A549 (cell line): ENCODE results near the gene JRKL. TPM values are rescaled to one million over a fixed set of nuclear protein-coding genes. Genes with fewer than 3 reads are reported as not detected.
"Not testable (repeated sequence)": the region's sequence is repeated elsewhere in the genome, so short reads cannot be mapped to it uniquely, and the experiment has no call there.

Source experiments
- ATAC-seq, 2 experiments: fragments of 200-7000 bp in 1 of 2; fragments of >200 bp in 1 of 2; cut with Nextera tagmentation in 1 of 2; cut with Tn5 transposase in 1 of 2; 3 replicates each; pipeline versions ENCODE4 v1.8.0 to v1.9.1; 2018 to 2020; ENCODE audit warnings: mild to moderate bottlenecking in 1 of 2, moderate library complexity in 1 of 2
- CTCF ChIA-PET: fragments of 300-600 bp; sonication (Branson Sonifier 250); formaldehyde crosslinking; extraction: SDS; loops from one replicate; lab custom pipeline; 2021; ENCODE audit warnings: antibody characterized with exemption, inconsistent platforms; lab: Yijun Ruan, JAX
- POLR2A ChIA-PET: fragments of 350-600 bp; formaldehyde crosslinking; extraction: SDS; loops from one replicate; lab custom pipeline; 2021; ENCODE audit warnings: antibody characterized with exemption, inconsistent platforms; lab: Yijun Ruan, JAX
- DNase-seq, 2 experiments: peaks; one replicate each; pipeline versions ENCODE4 v3.0.0 to v3.0.0-alpha.2; 2011 to 2016; ENCODE audit warnings: low read depth in 1 of 2, low spot score in 1 of 2
- FAIRE-seq: peaks from 2 replicates; lab custom pipeline; 2011; peaks lifted over from hg19 to GRCh38; lab: Jason Lieb, UNC
- H3K27ac ChIP-seq, 2 experiments: fragments of >200 bp; sonication (Bioruptor Twin); formaldehyde crosslinking; 3 replicates each; pipeline ENCODE4 v1.5.1; 2016 to 2017
- H3K4me1 ChIP-seq: fragments of >200 bp; sonication (Bioruptor Twin); formaldehyde crosslinking; 3 replicates; pipeline ENCODE4 v1.6.1; 2016
- H3K4me2 ChIP-seq: fragments of >200 bp; sonication (Bioruptor Twin); formaldehyde crosslinking; 3 replicates; pipeline ENCODE4 v1.6.1; 2016
- H3K4me3 ChIP-seq: fragments of >200 bp; sonication (Bioruptor Twin); formaldehyde crosslinking; 3 replicates; pipeline ENCODE4 v1.5.1; 2016
- H3K9me3 ChIP-seq: fragments of >200 bp; sonication (Bioruptor Twin); formaldehyde crosslinking; 3 replicates; pipeline ENCODE4 v1.6.1; 2016
- ATOH8 ChIP-seq: fragments of 250-450 bp; sonication (Bioruptor Pico); IDR thresholded peaks from 2 replicates; pipeline ENCODE4 v1.5.0; 2020; ENCODE audit warnings: low read depth, mild to moderate bottlenecking, moderate library complexity
- CBX8 ChIP-seq: fragments of 200-600 bp; sonication (generic); IDR thresholded peaks from 2 replicates; pipeline ENCODE4 v1.6.1; 2016
- ESRRA ChIP-seq: fragments of 150-350 bp; IDR thresholded peaks from 2 replicates; pipeline ENCODE4 v1.6.1; 2014; ENCODE audit warnings: mild to moderate bottlenecking, low read length, borderline replicate concordance
- FOSL2 ChIP-seq, 2 experiments: fragments of 450-650 bp in 1 of 2; fragments of >200 bp in 1 of 2; sonication (Bioruptor Twin) in 1 of 2; formaldehyde crosslinking; IDR thresholded peaks; 2 replicates each; pipeline versions ENCODE4 v1.5.0 to v1.6.1; 2016 to 2020; ENCODE audit warnings: mild to moderate bottlenecking in 1 of 2, moderate library complexity in 1 of 2
- GATA3 ChIP-seq: IDR thresholded peaks from 2 replicates; pipeline ENCODE4 v1.6.1; 2012; ENCODE audit warnings: borderline replicate concordance
- HES2 ChIP-seq: fragments of >200 bp; sonication (Bioruptor Twin); formaldehyde crosslinking; IDR thresholded peaks from 2 replicates; pipeline ENCODE4 v1.6.1; 2016
- HEYL ChIP-seq: fragments of 250-450 bp; sonication (Bioruptor Pico); IDR thresholded peaks from 2 replicates; pipeline ENCODE4 v1.8.0; 2021; ENCODE audit warnings: mild to moderate bottlenecking, moderate library complexity
- HMGXB4 ChIP-seq: fragments of 250-450 bp; sonication (Bioruptor Pico); IDR thresholded peaks from 2 replicates; pipeline ENCODE4 v1.5.0; 2021; ENCODE audit warnings: mild to moderate bottlenecking, moderate library complexity, borderline replicate concordance
- HOXB5 ChIP-seq: fragments of 250-450 bp; sonication (Bioruptor Pico); IDR thresholded peaks from 2 replicates; pipeline ENCODE4 v1.5.0; 2020; ENCODE audit warnings: mild to moderate bottlenecking, moderate library complexity
- JUNB ChIP-seq: fragments of >200 bp; sonication (Bioruptor Twin); formaldehyde crosslinking; IDR thresholded peaks from 2 replicates; pipeline ENCODE4 v1.6.1; 2016
- KDM1A ChIP-seq: fragments of 200-600 bp; sonication (generic); IDR thresholded peaks from 2 replicates; pipeline ENCODE4 v1.6.1; 2016; ENCODE audit warnings: low read depth, mild to moderate bottlenecking
- KDM5A ChIP-seq: fragments of 200-600 bp; sonication (generic); IDR thresholded peaks from 2 replicates; pipeline ENCODE4 v1.6.1; 2016; ENCODE audit warnings: antibody characterized with exemption, mild to moderate bottlenecking
- MAX ChIP-seq: IDR thresholded peaks from 2 replicates; pipeline ENCODE4 v1.6.1; 2012
- NFE2L2 ChIP-seq: fragments of 150-350 bp; conservative IDR thresholded peaks from 2 replicates; pipeline ENCODE4 v1.6.1; 2014; ENCODE audit warnings: low read length
- NPAS2 ChIP-seq: fragments of 250-450 bp; sonication (Bioruptor Pico); IDR thresholded peaks from 2 replicates; pipeline ENCODE4 v1.8.0; 2022; ENCODE audit warnings: mild to moderate bottlenecking, moderate library complexity, borderline replicate concordance
- PBX3 ChIP-seq: IDR thresholded peaks from 2 replicates; pipeline ENCODE4 v1.6.1; 2012
- POLR2AphosphoS2 ChIP-seq: conservative IDR thresholded peaks from 2 replicates; pipeline ENCODE4 v1.6.1; 2012; ENCODE audit warnings: low read length, improper control_type of control experiment, inconsistent platforms
- RARB ChIP-seq: fragments of 250-450 bp; sonication (Bioruptor Pico); IDR thresholded peaks from 2 replicates; pipeline ENCODE4 v1.8.0; 2021; ENCODE audit warnings: mild to moderate bottlenecking, moderate library complexity
- RNF2 ChIP-seq: fragments of 200-600 bp; sonication (generic); IDR thresholded peaks from 2 replicates; pipeline ENCODE4 v1.6.1; 2016; ENCODE audit warnings: low read depth, mild to moderate bottlenecking, antibody characterized with exemption, moderate library complexity, borderline replicate concordance
- ZC3H11A ChIP-seq: fragments of 450-650 bp; IDR thresholded peaks from 2 replicates; pipeline ENCODE4 v1.6.1; 2014; ENCODE audit warnings: antibody characterized with exemption, mild to moderate bottlenecking
- ZNF302 ChIP-seq: fragments of 250-450 bp; sonication (Bioruptor Pico); IDR thresholded peaks from 2 replicates; pipeline ENCODE4 v1.9.0; 2021; ENCODE audit warnings: inconsistent platforms, mild to moderate bottlenecking, moderate library complexity
- WGBS: methylation state at CpG from one replicate; pipeline ENCODE4 v1.1.6; 2017; ENCODE audit errors: missing lambda C conversion rate; 5-methylcytosine and 5-hydroxymethylcytosine counted together
- polyA plus RNA-seq, 4 experiments: library from polyadenylated mRNA; depleted of rRNA in 3 of 4; stranded (reverse); fragments of >200 nt; fragmentation: RNase III in 1 of 4; extraction: RNeasy Plus Mini Kit Qiagen cat#74134 plus additional on column Dnase treatment in 1 of 4; gene quantifications; 2 replicates in 3 of 4; 3 replicates in 1 of 4; pipeline ENCODE4 v1.2.3, GENCODE V29; 2011 to 2017
- small RNA-seq, 6 experiments: library from RNA; depleted of rRNA; stranded (forward); fragments of <200 nt; gene quantifications; one replicate each; pipeline ENCODE3, GENCODE V24; 2012

Gene JRKL
- polyA plus RNA-seq, 2 of the 4 experiments (the other 2 are of a cell fraction) = 9.7 to 10.4 TPM

GRCh38 chr11:96424693-96425092, 34.9 kb downstream of the JRKL start:
- Histone ChIP-seq H3K9me3 (no peaks in the 10 kb centered on the region), H3K4me3 (no peak overlapping the region), H3K4me1 (no peaks in the 10 kb centered on the region), H3K4me2 (no peak overlapping the region), H3K27ac (no peak overlapping the region)
- DNase-seq = no peak
- FAIRE-seq = no peak
- ChIA-PET CTCF (interaction anchor here (0.9 to 2.6 kb wide), 2 partner anchors 200 to 589 kb away, joined by 3 to 11 read pairs; no protein-coding TSS in a partner anchor), POLR2A (no interaction called here)
- ATAC-seq = no peak
- WGBS = 9% methylated on average over 2 of the region's 2 CpGs
- no peak; the same call in 1 of the 2 replicates for TF ChIP-seq FOSL2 (IDR thresholded peaks at IDR 0.05)
- TF ChIP-seq FOSL2 (CRISPR knock-in tag; IDR thresholded peaks at IDR 0.05) = peak; percentile 43; the same call in 1 of the 2 replicates
- no peak for TF ChIP-seq ATOH8 (CRISPR knock-in tag)

GRCh38 chr11:96430668-96431067, 40.9 kb downstream of the JRKL start:
- TF ChIP-seq HOXB5 (no peak), HMGXB4 (CRISPR knock-in tag) (no peak), HEYL (CRISPR knock-in tag) (no peak), NFE2L2 (no peak), RNF2 (no peak), POLR2AphosphoS2 (no peak), HES2 (no peak), ESRRA (no peak), CBX8 (no peak), RARB (no peak), ZNF302 (CRISPR knock-in tag) (no peak), KDM5A (no peak), MAX (no peak), KDM1A (no peak), NPAS2 (CRISPR knock-in tag) (no peak), JUNB (no peak), PBX3 (no peak), GATA3 (no peak), ZC3H11A (no peak)
- CTCF ChIA-PET = no interaction called here
- 26% methylated on average over 3 of the region's 3 CpGs for WGBS

GRCh38 chr11:96432654-96433053, 42.8 kb downstream of the JRKL start:
- CTCF ChIA-PET, H3K4me3 ChIP-seq, H3K4me1 ChIP-seq, ATAC-seq, DNase-seq, H3K4me2 ChIP-seq, H3K9me3 ChIP-seq, POLR2A ChIA-PET, FAIRE-seq, H3K27ac ChIP-seq: not testable (repeated sequence)

More at GRCh38 chr11:96430668-96431067, 40.9 kb downstream of the JRKL start:
- DNase-seq (no peak), FAIRE-seq (no peak), ATAC-seq (no peak)
- Histone ChIP-seq H3K27ac (no peak overlapping the region), H3K4me1 (no peaks in the 10 kb centered on the region), H3K4me3 (no peak overlapping the region), H3K4me2 (no peak overlapping the region), H3K9me3 (no peaks in the 10 kb centered on the region; the same call in 2 of the 3 replicates)
- POLR2A ChIA-PET = no interaction called here

Small RNA genes within 50 kb of the gene (small RNA-seq; reads per million reads assigned to genes)
- 0 reads per million in 6 experiments for gene MIR1260B

Other genes starting within 250 kb of the JRKL start
- gene MAML2, start 46.8 kb upstream of the JRKL start, polyA plus RNA-seq (2011; rRNA removed) = 2.5 and 3.2 TPM in 2 replicates
- gene MAML2, start 46.8 kb upstream of the JRKL start, polyA plus RNA-seq (2017; fragmentation: RNase III; extraction: RNeasy Plus Mini Kit Qiagen cat#74134 plus additional on column Dnase treatment) = 1.3 to 1.7 TPM (median 1.5 TPM) in 3 replicates
- gene CCDC82, start 101 bp upstream of the JRKL start, polyA plus RNA-seq (2011; rRNA removed) = 13.1 and 27.6 TPM in 2 replicates
- 17.6 to 18.2 TPM (median 18.1 TPM) in 3 replicates for gene CCDC82, start 101 bp upstream of the JRKL start, polyA plus RNA-seq (2017; fragmentation: RNase III; extraction: RNeasy Plus Mini Kit Qiagen cat#74134 plus additional on column Dnase treatment)